RWPE1 (cell line): ENCODE measurements around the gene TSPAN4.

Experiments
- CTCF ChIA-PET: fragments of 350-600 bp; sonication (Branson Sonifier 250); formaldehyde crosslinking; extraction: SDS; loops from one replicate; lab custom pipeline; 2021; lab: Yijun Ruan, JAX
- POLR2A ChIA-PET: fragments of 400-600 bp; formaldehyde crosslinking; extraction: SDS; loops from one replicate; lab custom pipeline; 2020; ENCODE audit warnings: antibody characterized with exemption; ENCODE audit not compliant: low non-redundant PET; lab: Yijun Ruan, JAX
- DNase-seq: peaks from one replicate; pipeline ENCODE4 v3.0.0; 2012; ENCODE audit warnings: low spot score
- H3K27ac ChIP-seq: fragments of 450-650 bp; 2 replicates; pipeline ENCODE4 v1.5.1; 2017
- CTCF ChIP-seq: fragments of 450-650 bp; conservative IDR thresholded peaks from 2 replicates; pipeline ENCODE4 v1.5.1; 2017; ENCODE audit warnings: low read depth, mild to moderate bottlenecking

Gene TSPAN4

GRCh38 chr11:904380-904779, 61.7 kb downstream of the TSPAN4 start:
- H3K27ac ChIP-seq = 0 out of 2 replicates have a peak overlapping the region, but pooled peaks have one; percentile 3
- POLR2A ChIA-PET = no interaction called here
- CTCF ChIA-PET = no interaction called here
- DNase-seq = no peak
- TF ChIP-seq CTCF = no peak

DNA sequence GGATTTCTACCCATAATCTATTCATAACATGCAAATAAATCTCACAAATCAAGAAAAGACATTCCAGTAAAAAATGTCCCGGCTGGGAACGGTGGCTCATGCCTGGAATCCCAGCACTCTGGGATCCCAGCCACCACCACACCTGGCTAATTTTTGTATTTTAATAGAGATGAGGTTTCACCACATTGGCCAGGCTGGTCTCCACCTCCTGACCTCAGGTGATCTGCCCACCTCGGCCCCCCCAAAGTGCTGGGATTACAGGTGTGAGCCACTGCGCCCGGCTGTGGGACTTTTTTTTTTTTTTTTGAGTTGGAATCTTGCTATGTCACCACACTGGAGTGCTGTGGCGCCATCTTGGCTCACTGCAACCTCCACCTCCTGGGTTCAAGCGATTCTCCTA, 63.3 kb downstream of the TSPAN4 start:
- no peak for TF ChIP-seq CTCF
- ChIA-PET POLR2A (no interaction called here), CTCF (interaction anchor here (0.5 kb wide), 1 partner anchor 122 kb away, joined by 3 read pairs; no protein-coding TSS in a partner anchor)
- no peak for DNase-seq
- peak overlapping the region; percentile 92; the same call in 1 of the 2 replicates for H3K27ac ChIP-seq

DNA sequence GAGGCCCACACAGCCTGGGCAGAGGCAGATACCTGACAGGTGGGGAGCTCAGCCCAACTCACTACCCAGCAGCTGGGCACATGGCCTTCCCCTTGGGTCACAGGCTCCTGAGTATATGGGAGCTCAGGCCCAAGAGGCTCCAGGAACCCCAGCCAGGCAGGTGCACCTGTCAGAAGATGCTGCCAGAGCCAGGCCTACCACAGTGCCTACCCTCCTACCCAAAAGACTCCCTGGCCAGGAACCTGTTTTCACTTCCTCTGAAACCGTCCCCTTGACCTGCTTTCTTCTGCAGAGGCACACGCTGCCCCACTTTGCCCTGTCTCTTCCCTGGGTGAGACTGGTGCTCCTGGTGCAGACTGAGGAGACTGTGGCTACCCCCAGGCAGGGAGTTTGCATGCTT, 65.0 kb downstream of the TSPAN4 start:
- TF ChIP-seq CTCF = no peak
- ChIA-PET POLR2A (no interaction called here), CTCF (interaction anchor here (0.6 to 1.2 kb wide), 3 partner anchors 10 to 494 kb away, joined by 3 read pairs; no protein-coding TSS in a partner anchor)
- H3K27ac ChIP-seq = peak overlapping the region; percentile 92
- no peak for DNase-seq

- H3K27ac ChIP-seq = peak overlapping the region; percentile 92
- peak; percentile 39 for DNase-seq
- no peak for TF ChIP-seq CTCF
- CTCF ChIA-PET = interaction anchor here (1.2 kb wide), 1 partner anchor 10 kb away, joined by 3 read pairs; no protein-coding TSS in a partner anchor
- POLR2A ChIA-PET = no interaction called here
These were observed 65.6 kb downstream of the TSPAN4 start for GRCh38 chr11:908273-908672.

GRCh38 chr11:909406-909805, 66.8 kb downstream of the TSPAN4 start:
- no peak for TF ChIP-seq CTCF
- ChIA-PET POLR2A (no interaction called here), CTCF (interaction anchor here (1.1 kb wide), 1 partner anchor 144 kb away, joined by 3 read pairs; no protein-coding TSS in a partner anchor)
- H3K27ac ChIP-seq = peak overlapping the region; percentile 92
- no peak for DNase-seq

GRCh38 chr11:910044-910588, 67.5 kb downstream of the TSPAN4 start:
- ChIA-PET CTCF (interaction anchor here (0.6 to 1.1 kb wide), 2 partner anchors 63 to 143 kb away, joined by 3 to 6 read pairs; no protein-coding TSS in a partner anchor), POLR2A (interaction anchor here (0.5 to 0.7 kb wide), 3 partner anchors 44 to 1467 kb away, joined by 6 to 10 read pairs (median 7); no protein-coding TSS in a partner anchor)
- TF ChIP-seq CTCF = no peak
- H3K27ac ChIP-seq = peak overlapping the region; percentile 92
- peak; percentile 31 for DNase-seq
